H9 (cell line): ENCODE measurements around the gene VDAC2. TPM values are rescaled to one million over a fixed set of nuclear protein-coding genes. Genes with fewer than 3 reads are reported as not detected.

Experiments used
- DNase-seq: peaks from one replicate; pipeline ENCODE4 v3.0.0-alpha.2; 2017
- H2AFZ ChIP-seq: one replicate; pipeline ENCODE4 v1.6.1; 2013; ENCODE audit warnings: mild to moderate bottlenecking, low read length, control low read depth, moderate library complexity
- H2AK5ac ChIP-seq: 2 replicates; pipeline ENCODE4 v1.6.1; 2013; ENCODE audit warnings: low read length, control low read depth, mixed read lengths; ENCODE audit not compliant: insufficient read length
- H2BK120ac ChIP-seq: one replicate; pipeline ENCODE4 v1.6.1; 2013; ENCODE audit warnings: low read depth, mild to moderate bottlenecking, low read length, control low read depth, inconsistent platforms; ENCODE audit not compliant: poor library complexity, severe bottlenecking
- H2BK12ac ChIP-seq: 2 replicates; pipeline ENCODE4 v1.6.1; 2013; ENCODE audit warnings: low read length, control low read depth, mixed read lengths, low read depth; ENCODE audit not compliant: insufficient read length
- H2BK15ac ChIP-seq: 2 replicates; pipeline ENCODE4 v1.6.1; 2013; ENCODE audit warnings: low read depth, low read length, control low read depth
- H2BK20ac ChIP-seq: one replicate; pipeline ENCODE4 v1.6.1; 2013; ENCODE audit warnings: low read depth, mild to moderate bottlenecking, low read length, control low read depth, inconsistent platforms; ENCODE audit not compliant: poor library complexity, severe bottlenecking
- H2BK5ac ChIP-seq: 2 replicates; pipeline ENCODE4 v1.6.1; 2013; ENCODE audit warnings: low read length, control low read depth, mixed read lengths; ENCODE audit not compliant: insufficient read length
- H3K14ac ChIP-seq: 2 replicates; pipeline ENCODE4 v1.6.1; 2013; ENCODE audit warnings: low read length, control low read depth; ENCODE audit not compliant: insufficient read depth
- H3K18ac ChIP-seq: 2 replicates; pipeline ENCODE4 v1.6.1; 2013; ENCODE audit warnings: low read depth, mild to moderate bottlenecking, mixed read lengths, low read length, control low read depth; ENCODE audit not compliant: insufficient read length
- H3K23ac ChIP-seq: 2 replicates; pipeline ENCODE4 v1.6.1; 2013; ENCODE audit warnings: low read length, control low read depth, mixed read lengths, low read depth; ENCODE audit not compliant: insufficient read length
- H3K23me2 ChIP-seq: 2 replicates; pipeline ENCODE4 v1.6.1; 2013; ENCODE audit warnings: low read depth, mild to moderate bottlenecking, mixed read lengths, low read length, control low read depth; ENCODE audit not compliant: insufficient read length, poor library complexity, severe bottlenecking
- H3K27ac ChIP-seq: 2 replicates; pipeline ENCODE4 v1.5.1; 2013; ENCODE audit warnings: low read length, control low read depth, mixed read lengths, low read depth; ENCODE audit not compliant: insufficient read length
- H3K27me3 ChIP-seq: 2 replicates; pipeline ENCODE4 v1.6.1; 2013; ENCODE audit warnings: low read length, control low read depth, inconsistent platforms; ENCODE audit not compliant: insufficient read depth
- H3K4ac ChIP-seq: 2 replicates; pipeline ENCODE4 v1.6.1; 2013; ENCODE audit warnings: low read depth, mild to moderate bottlenecking, control low read depth, inconsistent platforms, low read length, moderate library complexity
- H3K4me1 ChIP-seq: 2 replicates; pipeline ENCODE4 v1.6.1; 2013; ENCODE audit warnings: low read length, control low read depth, inconsistent platforms; ENCODE audit not compliant: insufficient read depth
- H3K4me2 ChIP-seq: 2 replicates; pipeline ENCODE4 v1.6.1; 2013; ENCODE audit warnings: low read length, control low read depth, mixed read lengths; ENCODE audit not compliant: insufficient read length, insufficient read depth
- H3K56ac ChIP-seq: 2 replicates; pipeline ENCODE4 v1.6.1; 2013; ENCODE audit warnings: low read depth, mild to moderate bottlenecking, mixed read lengths, low read length, control low read depth; ENCODE audit not compliant: insufficient read length
- H3K79me1 ChIP-seq: 2 replicates; pipeline ENCODE4 v1.6.1; 2013; ENCODE audit warnings: low read depth, mild to moderate bottlenecking, moderate library complexity, low read length, control low read depth, inconsistent platforms; ENCODE audit not compliant: insufficient read depth, poor library complexity, severe bottlenecking
- H3K79me2 ChIP-seq: 2 replicates; pipeline ENCODE4 v1.6.1; 2013; ENCODE audit warnings: low read length, control low read depth, inconsistent platforms; ENCODE audit not compliant: insufficient read depth
- H3K9ac ChIP-seq: 2 replicates; pipeline ENCODE4 v1.6.1; 2013; ENCODE audit warnings: low read length, control low read depth, mixed read lengths; ENCODE audit not compliant: insufficient read length; ENCODE audit errors: extremely low read depth
- H3K9me3 ChIP-seq: one replicate; pipeline ENCODE4 v1.6.1; 2013; ENCODE audit warnings: low read depth, low read length, inconsistent platforms; ENCODE audit not compliant: control insufficient read depth
- H3T11ph ChIP-seq: one replicate; pipeline ENCODE4 v1.6.1; 2013; ENCODE audit warnings: mild to moderate bottlenecking, low read length, control low read depth, inconsistent platforms
- H4K20me1 ChIP-seq: one replicate; pipeline ENCODE4 v1.6.1; 2013; ENCODE audit not compliant: control insufficient read depth, insufficient read length, insufficient read depth
- H4K5ac ChIP-seq: 2 replicates; pipeline ENCODE4 v1.6.1; 2013; ENCODE audit warnings: low read depth, mild to moderate bottlenecking, mixed read lengths, low read length, control low read depth; ENCODE audit not compliant: insufficient read length
- H4K8ac ChIP-seq: replicated peaks from 2 replicates; pipeline ENCODE4 v1.6.1; 2013; ENCODE audit warnings: low read length, control low read depth, mixed read lengths, low read depth; ENCODE audit not compliant: insufficient read length
- H4K91ac ChIP-seq: 2 replicates; pipeline ENCODE4 v1.6.1; 2013; ENCODE audit warnings: low read depth, mild to moderate bottlenecking, moderate library complexity, mixed read lengths, low read length, control low read depth; ENCODE audit not compliant: insufficient read length
- H3K27ac Mint-ChIP-seq, 3 experiments: 2 replicates in 2 of 3; 3 replicates in 1 of 3; pipeline ENCODE4 v1.8.0; 2020 to 2021; ENCODE audit warnings: mixed read lengths in 3 of 3, mild to moderate bottlenecking in 1 of 3, moderate library complexity in 1 of 3
- H3K27me3 Mint-ChIP-seq: 2 replicates; pipeline ENCODE4 v1.8.0; 2021; ENCODE audit warnings: low read depth, mild to moderate bottlenecking, moderate library complexity, mixed read lengths
- H3K36me3 Mint-ChIP-seq, 3 experiments: 2 replicates in 2 of 3; 3 replicates in 1 of 3; pipeline ENCODE4 v1.8.0; 2020 to 2021; ENCODE audit warnings: low read depth in 3 of 3, mixed read lengths in 3 of 3; ENCODE audit not compliant: insufficient read depth in 1 of 3
- H3K4me1 Mint-ChIP-seq, 2 experiments: 2 replicates each; pipeline ENCODE4 v1.8.0; 2020; ENCODE audit warnings: mixed read lengths in 2 of 2
- H3K4me3 Mint-ChIP-seq, 2 experiments: 2 replicates in 1 of 2; 3 replicates in 1 of 2; pipeline ENCODE4 v1.8.0; 2020 to 2021; ENCODE audit warnings: mild to moderate bottlenecking in 2 of 2, mixed read lengths in 2 of 2, moderate library complexity in 1 of 2
- H3K9me3 Mint-ChIP-seq, 2 experiments: 2 replicates in 1 of 2; 3 replicates in 1 of 2; pipeline ENCODE4 v1.8.0; 2020; ENCODE audit warnings: mild to moderate bottlenecking in 2 of 2, mixed read lengths in 2 of 2, moderate library complexity in 1 of 2
- WGBS: extraction: QIAGEN DNeasy Blood & Tissue Kit; methylation state at CpG from one replicate; pipeline ENCODE4 v1.1.7; 2013; ENCODE audit warnings: missing lambda C conversion rate, low lambda C conversion rate, mixed read lengths; ENCODE audit not compliant: insufficient read length; ENCODE audit errors: extremely low coverage; 5-methylcytosine and 5-hydroxymethylcytosine counted together
- total RNA-seq: library from RNA; stranded (reverse); gene quantifications from 2 replicates; pipeline ENCODE4 v1.2.1, GENCODE V29; 2021
- TF ChIP-seq, protein P1 (sequence below): fragments of 200-600 bp; sonication (generic); conservative IDR thresholded peaks from 3 replicates; pipeline ENCODE4 v1.8.0; 2021; ENCODE audit warnings: antibody characterized with exemption, mild to moderate bottlenecking

The VDAC2 gene
- total RNA-seq, 1 experiment from 2014 or later, result 271 TPM

DNA sequence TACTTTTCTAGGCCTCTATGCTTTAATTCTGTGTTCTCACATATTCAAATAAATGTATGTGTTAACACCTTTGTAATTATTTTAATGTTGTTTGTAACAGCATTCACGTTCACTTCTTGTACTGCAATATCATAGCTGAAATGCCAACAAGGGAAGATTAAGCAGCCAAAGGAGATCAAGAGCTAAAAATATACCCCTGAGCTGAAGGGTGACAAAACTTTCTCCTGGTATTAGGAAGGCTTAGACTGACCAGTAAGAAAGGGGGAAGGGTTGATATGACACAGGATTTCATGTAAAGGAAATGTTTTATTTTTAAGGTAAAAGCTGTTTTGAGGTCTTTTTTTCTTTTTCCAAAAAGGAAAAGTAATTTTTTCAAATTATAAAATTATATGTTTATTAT is 40.4 kb upstream of the VDAC2 start:
- Histone ChIP-seq H2BK20ac (no peak overlapping the region), H2BK12ac (no peak overlapping the region), H3K79me2 (no peaks in the 10 kb centered on the region), H3K23ac (no peak overlapping the region), H3K56ac (no peak overlapping the region), H2AK5ac (no peak overlapping the region), H2AFZ (no peak overlapping the region), H3K27me3 (no peaks in the 10 kb centered on the region), H2BK120ac (no peak overlapping the region), H4K20me1 (no peaks in the 10 kb centered on the region), H4K5ac (no peak overlapping the region), H3K4me2 (no peak overlapping the region), H3K9me3 (no peaks in the 10 kb centered on the region), H3K4me1 (no peaks in the 10 kb centered on the region; the same call in 1 of the 2 replicates), H3K23me2 (no peaks in the 10 kb centered on the region), H3T11ph (no peak overlapping the region), H3K18ac (no peak overlapping the region), H4K91ac (no peak overlapping the region), H2BK5ac (no peak overlapping the region), H2BK15ac (no peak overlapping the region), H4K8ac (no peak overlapping the region), H3K79me1 (no peaks in the 10 kb centered on the region), H3K4ac (no peak overlapping the region), H3K9ac (no peak overlapping the region), H3K14ac (no peak overlapping the region), H3K27ac (no peak overlapping the region)
- Mint-ChIP-seq H3K27ac (no peak overlapping the region), H3K4me3 (no peak overlapping the region), H3K27me3 (no peaks in the 10 kb centered on the region), H3K9me3 (no peaks in the 10 kb centered on the region), H3K36me3 (peaks cover 4 to 20% (median 14%) of the 10 kb centered on the region in 3 experiments; a peak in 5 of 7 replicates), H3K4me1 (peaks cover 5 to 6% of the 10 kb centered on the region in 2 experiments)
- no peak for DNase-seq
- TF ChIP-seq, protein P1, sequence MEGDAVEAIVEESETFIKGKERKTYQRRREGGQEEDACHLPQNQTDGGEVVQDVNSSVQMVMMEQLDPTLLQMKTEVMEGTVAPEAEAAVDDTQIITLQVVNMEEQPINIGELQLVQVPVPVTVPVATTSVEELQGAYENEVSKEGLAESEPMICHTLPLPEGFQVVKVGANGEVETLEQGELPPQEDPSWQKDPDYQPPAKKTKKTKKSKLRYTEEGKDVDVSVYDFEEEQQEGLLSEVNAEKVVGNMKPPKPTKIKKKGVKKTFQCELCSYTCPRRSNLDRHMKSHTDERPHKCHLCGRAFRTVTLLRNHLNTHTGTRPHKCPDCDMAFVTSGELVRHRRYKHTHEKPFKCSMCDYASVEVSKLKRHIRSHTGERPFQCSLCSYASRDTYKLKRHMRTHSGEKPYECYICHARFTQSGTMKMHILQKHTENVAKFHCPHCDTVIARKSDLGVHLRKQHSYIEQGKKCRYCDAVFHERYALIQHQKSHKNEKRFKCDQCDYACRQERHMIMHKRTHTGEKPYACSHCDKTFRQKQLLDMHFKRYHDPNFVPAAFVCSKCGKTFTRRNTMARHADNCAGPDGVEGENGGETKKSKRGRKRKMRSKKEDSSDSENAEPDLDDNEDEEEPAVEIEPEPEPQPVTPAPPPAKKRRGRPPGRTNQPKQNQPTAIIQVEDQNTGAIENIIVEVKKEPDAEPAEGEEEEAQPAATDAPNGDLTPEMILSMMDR, result no peak
- no CpG with 5 or more reads among the region's 1 CpG for WGBS
